ENCODE data around the gene PCED1B.
"Not testable (repeated sequence)": the region's sequence is repeated elsewhere in the genome, so short reads cannot be mapped to it uniquely, and the experiment has no call there.

PCED1B gene

GRCh38 chr12:47111854-47112253, 32.4 kb downstream of the PCED1B start:
- intact Hi-C loops (cut with DNase I) = no loop called here

GRCh38 chr12:47112679-47113078, 33.3 kb downstream of the PCED1B start:
- intact Hi-C loops (cut with DNase I) = no loop called here
- DNase-seq = no peak

More at GRCh38 chr12:47111854-47112253, 32.4 kb downstream of the PCED1B start:
- DNase-seq = no peak

- no peak for DNase-seq
- intact Hi-C loops (cut with DNase I) = no loop called here
Observed at GRCh38 chr12:47114481-47114892, 35.1 kb downstream of the PCED1B start.

- DNase-seq; intact Hi-C loops (cut with DNase I): not testable (repeated sequence)
Observed at GRCh38 chr12:47117305-47117704, 37.9 kb downstream of the PCED1B start.

GRCh38 chr12:47120736-47121135, 41.3 kb downstream of the PCED1B start:
- no peak for DNase-seq
- intact Hi-C loops (cut with DNase I) = no loop called here

GRCh38 chr12:47121146-47121545, 41.7 kb downstream of the PCED1B start:
- DNase-seq = no peak
- intact Hi-C loops (cut with DNase I) = no loop called here

- intact Hi-C loops (cut with DNase I) = no loop called here
- no peak for DNase-seq
Observed at GRCh38 chr12:47122602-47123001, 43.2 kb downstream of the PCED1B start.

GRCh38 chr12:47123730-47124129, 44.3 kb downstream of the PCED1B start:
- intact Hi-C loops (cut with DNase I) = no loop called here
- no peak for DNase-seq

- no peak for DNase-seq
- intact Hi-C loops (cut with DNase I) = no loop called here
Observed at GRCh38 chr12:47124451-47124850, 45.0 kb downstream of the PCED1B start.

GRCh38 chr12:47126246-47126645, 46.8 kb downstream of the PCED1B start:
- no peak for DNase-seq
- intact Hi-C loops (cut with DNase I) = no loop called here

GRCh38 chr12:47131011-47131410, 51.6 kb downstream of the PCED1B start:
- intact Hi-C loops (cut with DNase I) = no loop called here

GRCh38 chr12:47134005-47134404, 54.6 kb downstream of the PCED1B start:
- intact Hi-C loops (cut with DNase I) = no loop called here
- no peak for DNase-seq

More at GRCh38 chr12:47131011-47131410, 51.6 kb downstream of the PCED1B start:
- DNase-seq = no peak

- intact Hi-C loops (cut with DNase I) = no loop called here
- DNase-seq = peak in 2 of 10 donors; percentile 54 to 60
Observed at GRCh38 chr12:47135578-47135977, 56.2 kb downstream of the PCED1B start.

- intact Hi-C loops (cut with DNase I) = no loop called here
- no peak for DNase-seq
Observed at GRCh38 chr12:47139000-47139681, 59.7 kb downstream of the PCED1B start.

GRCh38 chr12:47141459-47141858, 62.0 kb downstream of the PCED1B start:
- DNase-seq = no peak
- intact Hi-C loops (cut with DNase I) = no loop called here

- no peak for DNase-seq
- intact Hi-C loops (cut with DNase I) = no loop called here
Observed at GRCh38 chr12:47144769-47145168, 65.3 kb downstream of the PCED1B start.

GRCh38 chr12:47145188-47145587, 65.8 kb downstream of the PCED1B start:
- intact Hi-C loops (cut with DNase I) = no loop called here
- DNase-seq = no peak

- intact Hi-C loops (cut with DNase I) = no loop called here
- DNase-seq = no peak
Observed at GRCh38 chr12:47147739-47148138, 68.3 kb downstream of the PCED1B start.

GRCh38 chr12:47149146-47149545, 69.7 kb downstream of the PCED1B start:
- intact Hi-C loops (cut with DNase I) = no loop called here

GRCh38 chr12:47152095-47152494, 72.7 kb downstream of the PCED1B start:
- intact Hi-C loops (cut with DNase I) = no loop called here
- DNase-seq = no peak

More at GRCh38 chr12:47149146-47149545, 69.7 kb downstream of the PCED1B start:
- DNase-seq = no peak

GRCh38 chr12:47155457-47156166, 76.2 kb downstream of the PCED1B start:
- DNase-seq = no peak
- intact Hi-C loops (cut with DNase I) = no loop called here

- intact Hi-C loops (cut with DNase I) = no loop called here
- DNase-seq = no peak
Observed at GRCh38 chr12:47156167-47156736, 76.8 kb downstream of the PCED1B start.
